GM19351 (cell line): ENCODE measurements around the gene AP2A2.
"Not testable (repeated sequence)": the region's sequence is repeated elsewhere in the genome, so short reads cannot be mapped to it uniquely, and the experiment has no call there.

ENCODE experiments used
- ATAC-seq: cut with Tn5 transposase; IDR thresholded peaks from one replicate; pipeline ENCODE4 v1.9.1; 2021; ENCODE audit warnings: mild to moderate bottlenecking, moderate library complexity; ENCODE audit not compliant: unreplicated experiment

Gene AP2A2

DNA sequence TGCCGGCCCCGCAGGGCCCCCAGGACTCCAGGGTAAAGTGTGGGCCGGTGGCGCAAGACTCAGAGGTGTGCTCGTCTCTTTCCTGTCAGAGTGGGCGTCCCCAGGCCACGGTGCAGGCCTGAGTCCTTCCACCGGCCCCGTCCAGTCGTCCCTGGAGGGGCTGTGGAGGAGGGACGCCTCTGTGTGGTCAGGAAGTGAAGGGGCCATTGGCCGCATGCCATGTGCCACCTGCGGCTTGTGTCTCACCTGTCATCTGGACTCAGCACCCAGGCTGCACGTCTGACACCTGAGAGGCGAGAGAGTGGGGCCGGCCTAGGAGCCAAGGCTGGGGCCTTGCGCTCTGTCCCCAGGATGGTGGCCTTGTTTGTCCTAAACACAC lies 85.6 kb downstream of the AP2A2 start:
- ATAC-seq: no peak

- no peak for ATAC-seq
Measured at GRCh38 chr11:1012291-1012690, 86.6 kb downstream of the AP2A2 start.

GRCh38 chr11:1012740-1013630 lies 87.3 kb downstream of the AP2A2 start:
- no peak for ATAC-seq

- ATAC-seq: no peak
Measured at GRCh38 chr11:1013631-1013935, 87.9 kb downstream of the AP2A2 start.

GRCh38 chr11:1014276-1014675 lies 88.6 kb downstream of the AP2A2 start:
- no peak for ATAC-seq

- ATAC-seq: no peak
Measured at GRCh38 chr11:1015064-1015463, 89.4 kb downstream of the AP2A2 start.

GRCh38 chr11:1015826-1016545 lies 90.3 kb downstream of the AP2A2 start:
- ATAC-seq: no peak

- ATAC-seq: not testable (repeated sequence)
Measured at GRCh38 chr11:1016610-1017126, 91.0 kb downstream of the AP2A2 start.

DNA sequence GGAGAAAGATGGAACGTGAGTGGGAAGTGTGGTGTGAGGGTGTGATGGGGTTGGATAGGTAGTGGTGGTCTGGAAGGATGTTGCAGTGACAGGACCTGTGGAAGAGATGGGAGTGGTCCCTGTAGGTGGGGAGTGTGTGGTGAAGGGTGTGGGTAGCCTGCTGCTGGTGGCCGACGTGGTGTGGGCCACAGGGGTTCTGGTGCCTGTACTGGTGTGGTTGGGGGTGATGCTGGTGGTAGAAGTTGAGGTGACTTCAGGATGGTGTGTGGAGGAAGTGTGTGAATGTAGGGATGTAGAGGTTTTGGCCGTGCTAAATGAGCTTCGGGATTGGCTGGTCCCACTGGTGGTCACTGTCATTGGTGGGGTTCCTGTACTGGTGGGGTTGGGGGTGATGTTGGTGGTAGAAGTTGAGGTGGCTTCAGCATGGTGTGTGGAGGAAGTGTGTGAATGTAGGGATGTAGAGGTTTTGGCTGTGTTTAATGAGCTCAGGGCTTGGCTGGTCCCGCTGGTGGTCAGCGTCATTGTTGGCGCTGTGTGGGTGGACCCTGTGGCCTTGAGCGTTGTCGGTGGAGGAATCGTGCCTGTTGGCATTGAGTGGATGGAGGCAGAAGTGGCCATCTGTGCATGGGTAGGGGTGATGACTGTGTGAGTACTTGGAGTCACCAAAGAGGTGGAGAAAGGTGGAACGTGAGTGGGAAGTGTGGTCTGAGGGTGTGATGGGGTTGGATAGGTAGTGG lies 91.8 kb downstream of the AP2A2 start:
- ATAC-seq: no peak

DNA sequence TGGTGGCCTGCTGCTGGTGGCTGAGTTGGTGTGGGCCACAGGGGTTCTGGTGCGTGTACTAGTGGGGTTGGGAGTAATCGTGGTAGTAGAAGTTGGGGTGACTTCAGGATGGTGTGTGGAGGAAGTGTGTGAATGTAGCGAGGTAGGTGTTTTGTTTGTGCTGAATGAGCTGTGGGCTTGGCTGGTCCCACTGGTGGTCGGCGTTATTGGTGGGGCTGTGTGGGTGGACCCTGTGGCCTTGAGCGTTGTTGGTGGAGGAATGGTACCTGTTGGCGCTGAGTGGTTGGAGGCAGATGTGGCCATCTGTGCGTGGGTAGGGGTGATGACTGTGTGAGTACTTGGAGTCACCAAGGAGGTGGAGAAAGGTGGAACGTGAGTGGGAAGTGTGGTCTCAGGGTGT lies 92.4 kb downstream of the AP2A2 start:
- no peak for ATAC-seq

DNA sequence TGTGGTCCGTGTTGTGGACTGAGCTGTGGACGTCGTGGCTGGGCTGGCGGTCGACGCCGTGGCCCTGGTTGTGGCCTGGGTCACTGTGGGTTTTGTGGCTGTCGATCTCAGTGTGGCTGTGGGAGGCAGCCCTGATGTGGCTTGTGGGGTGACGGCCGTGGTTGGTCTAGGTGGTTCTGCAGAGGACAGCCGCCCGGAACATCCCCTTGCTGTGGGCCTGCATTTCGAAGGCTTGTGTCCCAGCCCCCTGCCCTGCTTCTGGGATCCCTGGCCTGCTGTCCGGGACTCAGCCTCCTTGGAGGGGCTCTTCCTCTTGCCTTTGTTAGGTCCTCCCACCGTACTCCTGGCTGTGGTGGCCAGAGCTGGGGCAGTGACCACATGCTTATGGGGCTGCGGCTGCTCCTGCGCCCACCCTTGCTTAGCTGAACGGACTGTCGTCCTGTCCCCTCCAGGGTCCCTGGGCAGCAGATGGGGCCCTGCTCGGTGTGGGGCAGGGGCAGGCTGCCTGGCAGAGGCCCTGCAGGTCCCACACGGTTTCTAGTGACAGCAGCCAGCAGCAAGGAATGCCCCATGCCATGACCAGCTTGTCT lies 93.7 kb downstream of the AP2A2 start:
- ATAC-seq: no peak

DNA sequence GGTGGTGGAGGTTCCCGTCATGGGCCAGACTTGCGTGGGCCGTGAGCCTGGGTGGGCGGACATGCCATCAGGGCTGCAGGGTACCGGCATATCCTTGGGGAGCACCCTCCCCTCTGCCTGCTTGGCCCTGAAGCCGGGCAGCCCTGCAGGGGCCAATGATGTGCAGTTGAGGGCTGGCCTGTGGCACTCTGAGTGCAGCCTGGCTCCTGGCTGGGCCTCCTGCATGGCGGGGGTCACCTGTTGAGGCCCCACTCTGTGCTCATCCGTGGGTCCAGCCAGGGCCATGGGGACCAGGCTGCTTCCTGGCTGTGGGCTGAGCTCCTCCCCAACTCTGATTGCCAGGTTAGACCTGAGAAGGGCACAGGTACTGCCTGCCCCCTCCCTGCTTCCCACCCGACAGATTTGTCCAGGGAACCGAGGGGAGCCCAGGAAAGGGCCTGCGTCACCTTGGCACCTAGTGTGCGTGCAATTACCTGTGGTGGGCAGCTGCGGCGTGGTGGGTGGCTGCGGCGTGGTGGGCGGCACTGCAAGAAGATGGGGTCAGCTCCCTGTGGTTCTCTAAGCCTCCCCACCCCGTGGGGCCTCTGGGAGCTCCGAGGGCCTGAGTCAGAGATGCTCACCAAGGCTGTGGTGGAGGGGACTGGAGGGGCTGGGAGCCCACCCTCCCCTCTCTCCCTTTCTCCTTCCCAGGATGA lies 94.7 kb downstream of the AP2A2 start:
- no peak for ATAC-seq

GRCh38 chr11:1022411-1022810 lies 96.7 kb downstream of the AP2A2 start:
- ATAC-seq: no peak

DNA sequence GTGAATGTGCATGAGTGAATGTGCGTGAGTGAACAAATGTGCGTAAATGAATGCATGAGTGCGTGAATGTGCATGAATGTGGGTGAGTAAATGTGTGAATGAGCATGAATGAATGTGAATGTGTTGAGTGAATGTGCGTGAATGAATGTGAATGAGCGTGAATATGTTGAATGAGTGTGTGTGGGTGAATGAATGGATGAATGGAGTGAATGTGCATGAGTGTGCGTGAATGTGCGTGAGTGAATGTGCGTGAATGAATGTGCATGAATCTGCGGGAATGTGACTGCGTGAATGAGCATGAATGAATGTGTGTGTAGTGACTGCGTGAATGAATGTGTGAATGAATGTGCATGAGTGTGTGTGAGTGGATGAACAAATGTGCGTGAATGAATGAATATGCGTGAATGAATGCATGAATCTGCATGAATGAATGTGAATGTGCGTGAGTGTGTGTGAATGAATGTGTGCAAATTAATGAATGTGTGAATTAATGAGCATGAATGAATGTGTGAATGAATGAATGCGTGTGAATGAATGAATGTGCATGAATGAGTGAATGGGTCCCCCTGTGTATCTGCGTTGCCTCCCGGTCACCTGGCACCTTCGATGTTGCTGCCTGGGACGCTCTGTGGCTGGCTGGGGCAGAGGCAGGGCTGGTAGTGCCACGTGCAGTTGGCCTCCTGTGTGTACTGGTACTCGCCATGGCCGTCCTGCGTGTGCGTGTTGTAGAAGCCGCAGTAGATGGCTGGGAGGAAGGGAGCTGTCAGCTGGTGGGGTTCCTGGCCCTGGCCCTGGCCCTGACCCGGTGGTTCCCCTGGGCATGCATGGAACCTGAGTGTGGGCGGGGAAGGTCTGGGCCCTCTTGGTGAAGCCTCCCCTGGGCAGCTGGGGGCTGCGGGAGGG lies 97.5 kb downstream of the AP2A2 start:
- ATAC-seq: no peak

GRCh38 chr11:1023811-1024596 lies 98.3 kb downstream of the AP2A2 start:
- ATAC-seq: no peak

DNA sequence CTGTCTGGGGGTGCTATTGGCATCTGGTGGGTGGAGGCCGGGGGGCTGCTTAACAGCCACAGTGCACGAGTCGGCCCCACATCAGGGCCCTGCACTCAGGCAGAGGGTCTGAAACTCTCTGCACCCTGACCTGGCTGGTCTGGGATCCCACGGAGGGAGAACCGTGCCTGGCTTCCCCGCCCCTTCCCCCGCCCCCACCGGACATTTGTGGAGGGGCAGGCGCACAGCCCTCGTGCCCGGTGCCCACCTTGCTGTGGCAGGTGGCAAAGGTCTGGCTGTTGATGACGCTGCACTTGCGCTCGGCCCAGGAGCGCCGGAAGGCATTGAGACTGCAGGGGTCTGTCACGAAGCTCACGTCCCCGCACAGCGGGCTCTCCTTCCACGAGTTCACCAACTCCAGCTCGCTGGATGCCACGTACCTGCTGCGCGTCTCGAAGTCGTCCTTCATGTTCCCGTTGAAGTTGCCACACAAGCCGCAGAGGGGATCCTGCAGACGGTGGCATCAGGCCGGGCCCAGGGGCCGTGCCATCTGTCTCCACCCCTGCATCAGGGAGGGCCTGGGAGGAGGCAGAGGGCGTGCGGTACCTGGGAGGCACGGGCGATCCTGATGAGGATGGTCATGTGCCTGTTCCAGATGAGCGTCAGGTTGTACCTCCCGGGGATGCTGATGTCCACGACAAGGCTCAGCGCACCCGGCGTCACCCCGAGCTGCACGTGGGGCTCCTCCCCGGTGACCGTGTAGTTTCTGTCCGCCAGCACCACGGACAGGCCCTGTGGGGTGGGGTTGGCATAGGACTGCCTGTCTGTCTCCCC lies 99.1 kb downstream of the AP2A2 start:
- ATAC-seq: no peak

- ATAC-seq: no peak
Measured at GRCh38 chr11:1025410-1026162, 99.9 kb downstream of the AP2A2 start.
